ENCODE results near the gene WDR37. TPM values are rescaled to one million over a fixed set of nuclear protein-coding genes. Genes with fewer than 3 reads are reported as not detected.

Gene WDR37
- total RNA-seq, 2 experiments from 2014 or later, result 22.0 to 26.4 TPM

GRCh38 chr10:1171182-1171581 lies 115.0 kb downstream of the WDR37 start:
- CTCF ChIA-PET, result no interaction called here
- Mint-ChIP-seq H3K27ac (no peak overlapping the region), H3K36me3 (no peaks in the 10 kb centered on the region), H3K4me3 (no peak overlapping the region), H3K4me1 (no peaks in the 10 kb centered on the region), H3K27me3 (no peaks in the 10 kb centered on the region), H3K9me3 (ENCODE audit: low read depth) (no peaks in the 10 kb centered on the region)
- no peak for DNase-seq
- ATAC-seq, result no peak

GRCh38 chr10:1171586-1171985 lies 115.4 kb downstream of the WDR37 start:
- no peaks in the 10 kb centered on the region for H3K27me3 Mint-ChIP-seq
- H3K4me3 Mint-ChIP-seq, result no peak overlapping the region
- H3K9me3 Mint-ChIP-seq (ENCODE audit: low read depth), result no peaks in the 10 kb centered on the region
- H3K36me3 Mint-ChIP-seq, result no peaks in the 10 kb centered on the region
- DNase-seq, result no peak
- no peak overlapping the region for H3K27ac Mint-ChIP-seq
- CTCF ChIA-PET, result no interaction called here
- H3K4me1 Mint-ChIP-seq, result no peaks in the 10 kb centered on the region
- ATAC-seq, result no peak

DNA sequence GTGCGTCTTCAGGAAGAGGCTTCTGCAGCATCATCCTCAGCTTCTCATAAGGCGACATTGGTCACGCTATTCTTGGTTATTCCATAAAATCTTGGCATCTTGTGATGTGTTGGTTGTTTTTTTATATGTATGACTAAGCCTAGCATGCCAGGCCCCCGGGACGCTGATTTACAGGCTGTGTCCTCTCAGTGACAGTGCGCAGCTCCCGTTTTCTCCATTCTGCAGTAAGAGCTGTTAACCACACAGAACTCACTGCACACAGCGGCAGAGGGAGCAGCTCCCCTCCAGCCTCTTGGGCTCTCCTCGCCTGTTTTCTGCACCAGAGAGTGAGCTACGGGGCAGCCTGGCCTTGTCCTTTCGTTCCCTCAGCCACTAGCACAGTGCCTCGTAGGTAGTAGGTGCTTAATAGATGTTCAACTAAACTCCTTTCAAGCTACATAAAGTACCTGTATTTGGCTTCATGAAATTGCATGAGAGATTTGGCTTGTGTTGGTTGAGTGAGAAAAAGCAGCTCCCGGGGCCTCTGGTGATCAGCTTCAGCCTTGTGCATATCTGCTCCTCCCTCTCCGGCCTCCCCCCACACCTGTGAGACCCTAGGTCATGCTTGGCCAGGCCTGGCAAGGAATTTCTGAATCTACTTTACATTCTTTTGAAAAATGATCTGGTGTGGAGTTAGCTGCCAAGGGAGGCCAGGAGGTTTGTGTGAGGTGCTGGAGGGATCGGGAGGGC lies 116.2 kb downstream of the WDR37 start:
- no peak overlapping the region for H3K27ac Mint-ChIP-seq
- CTCF ChIA-PET, result no interaction called here
- H3K36me3 Mint-ChIP-seq, result no peaks in the 10 kb centered on the region
- no peaks in the 10 kb centered on the region for H3K4me1 Mint-ChIP-seq
- ATAC-seq, result no peak
- H3K27me3 Mint-ChIP-seq, result no peaks in the 10 kb centered on the region
- DNase-seq, result no peak
- no peak overlapping the region for H3K4me3 Mint-ChIP-seq
- no peaks in the 10 kb centered on the region for H3K9me3 Mint-ChIP-seq (ENCODE audit: low read depth)

- CTCF ChIA-PET, result no interaction called here
- H3K36me3 Mint-ChIP-seq, result no peaks in the 10 kb centered on the region
- no peak overlapping the region for H3K4me3 Mint-ChIP-seq
- DNase-seq (no peak), ATAC-seq (no peak)
- H3K9me3 Mint-ChIP-seq (ENCODE audit: low read depth), result no peaks in the 10 kb centered on the region
- H3K4me1 Mint-ChIP-seq, result no peaks in the 10 kb centered on the region
- H3K27ac Mint-ChIP-seq, result no peak overlapping the region
- peaks cover 3% of the 10 kb centered on the region for H3K27me3 Mint-ChIP-seq
Measured at GRCh38 chr10:1173091-1173490, 116.9 kb downstream of the WDR37 start.

DNA sequence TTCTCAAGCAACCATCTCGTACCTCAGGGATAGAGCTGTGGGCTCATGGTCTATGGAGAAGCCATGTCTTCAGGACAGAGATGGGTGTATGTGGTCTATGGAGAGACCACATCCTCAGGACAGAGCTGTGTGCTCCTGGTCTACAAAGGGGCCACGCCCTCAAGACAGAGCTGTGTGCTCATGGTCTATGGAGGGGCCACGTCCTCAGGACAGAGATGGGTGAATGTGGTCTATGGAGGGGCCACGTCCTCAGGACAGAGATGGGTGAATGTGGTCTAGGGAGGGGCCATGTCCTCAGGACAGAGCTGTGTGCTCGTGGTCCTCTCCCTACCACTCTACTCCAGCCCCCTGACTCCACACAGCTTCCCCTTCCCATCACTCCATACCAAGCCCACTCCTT lies 117.8 kb downstream of the WDR37 start:
- Mint-ChIP-seq H3K36me3 (no peaks in the 10 kb centered on the region), H3K27me3 (peaks cover 3% of the 10 kb centered on the region), H3K9me3 (ENCODE audit: low read depth) (no peaks in the 10 kb centered on the region), H3K4me1 (no peaks in the 10 kb centered on the region), H3K27ac (no peak overlapping the region), H3K4me3 (no peak overlapping the region)
- no peak for DNase-seq
- no peak for ATAC-seq
- CTCF ChIA-PET, result no interaction called here

- CTCF ChIA-PET, result no interaction called here
- no peak for ATAC-seq
- Mint-ChIP-seq H3K4me1 (no peaks in the 10 kb centered on the region), H3K4me3 (no peak overlapping the region), H3K27ac (no peak overlapping the region), H3K9me3 (ENCODE audit: low read depth) (no peaks in the 10 kb centered on the region), H3K36me3 (no peaks in the 10 kb centered on the region), H3K27me3 (peaks cover 3% of the 10 kb centered on the region)
- DNase-seq, result no peak
Measured at GRCh38 chr10:1175956-1176565, 119.9 kb downstream of the WDR37 start.

DNA sequence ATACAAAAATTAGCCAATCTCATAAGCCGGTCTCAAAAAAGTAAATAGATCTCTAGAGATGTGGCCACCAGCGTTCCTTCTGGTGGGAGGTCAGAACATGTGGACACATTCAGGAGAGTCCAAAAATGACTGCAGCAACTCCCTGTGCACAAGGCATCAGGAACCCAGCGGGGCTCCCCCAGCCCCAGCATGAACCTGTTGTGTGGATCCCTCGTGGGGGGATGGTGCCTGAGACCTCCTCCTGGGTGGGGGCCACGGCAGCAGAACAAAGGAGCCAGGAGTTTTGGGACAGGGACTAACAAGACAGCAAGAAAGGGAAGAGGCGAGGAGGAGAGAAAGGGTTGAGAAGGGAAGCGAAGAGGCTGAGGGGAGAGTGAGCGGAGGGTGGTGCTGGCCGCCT lies 121.8 kb downstream of the WDR37 start:
- no peak for DNase-seq
- Mint-ChIP-seq H3K27ac (no peak overlapping the region), H3K27me3 (peaks cover 9% of the 10 kb centered on the region), H3K36me3 (no peaks in the 10 kb centered on the region), H3K4me3 (no peak overlapping the region), H3K4me1 (no peaks in the 10 kb centered on the region), H3K9me3 (ENCODE audit: low read depth) (no peaks in the 10 kb centered on the region)
- CTCF ChIA-PET, result no interaction called here
- ATAC-seq, result no peak

GRCh38 chr10:1178506-1178905 lies 122.3 kb downstream of the WDR37 start:
- H3K4me3 Mint-ChIP-seq, result no peak overlapping the region
- DNase-seq, result no peak
- ATAC-seq, result no peak
- CTCF ChIA-PET, result no interaction called here
- H3K9me3 Mint-ChIP-seq (ENCODE audit: low read depth), result no peaks in the 10 kb centered on the region
- no peaks in the 10 kb centered on the region for H3K36me3 Mint-ChIP-seq
- H3K4me1 Mint-ChIP-seq, result no peaks in the 10 kb centered on the region
- no peak overlapping the region for H3K27ac Mint-ChIP-seq
- H3K27me3 Mint-ChIP-seq, result peaks cover 9% of the 10 kb centered on the region

DNA sequence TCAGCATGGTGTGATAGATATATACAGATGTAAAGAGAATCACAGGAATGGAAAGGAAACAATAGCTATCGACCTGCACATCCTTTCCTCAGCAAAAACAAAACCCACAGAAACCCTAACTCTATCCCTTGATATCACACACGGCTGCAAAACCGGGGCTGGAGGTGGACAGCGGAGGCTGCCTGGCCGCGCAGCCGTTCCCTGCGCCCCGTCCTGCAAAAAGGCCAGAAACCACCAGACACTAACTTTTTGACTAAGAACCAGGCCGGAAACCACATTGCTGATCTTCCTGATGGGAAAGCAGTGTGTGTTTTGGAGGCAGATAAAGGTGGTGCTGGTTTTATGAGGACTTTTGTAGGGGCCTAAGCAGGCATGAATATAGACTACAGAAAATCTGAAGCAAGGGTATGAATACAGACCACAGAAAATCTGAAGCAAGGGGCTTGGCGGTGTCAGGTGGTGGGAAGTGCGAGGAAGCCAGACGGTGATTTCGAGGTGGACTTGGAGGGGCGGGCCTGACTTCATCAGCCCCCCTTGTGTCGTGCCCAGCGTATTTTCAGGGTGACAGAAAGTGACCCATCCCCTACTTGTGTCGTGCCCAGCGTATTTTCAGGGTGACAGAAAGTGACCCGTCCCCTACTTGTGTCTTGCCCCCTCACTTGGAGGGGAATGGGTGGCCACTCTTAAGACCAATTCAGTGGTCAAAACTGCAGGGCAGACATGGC lies 123.3 kb downstream of the WDR37 start:
- CTCF ChIA-PET, result no interaction called here
- ATAC-seq (no peak), DNase-seq (no peak)
- Mint-ChIP-seq H3K4me1 (no peaks in the 10 kb centered on the region), H3K4me3 (no peak overlapping the region), H3K9me3 (ENCODE audit: low read depth) (no peaks in the 10 kb centered on the region), H3K27me3 (peaks cover 9% of the 10 kb centered on the region), H3K27ac (no peak overlapping the region), H3K36me3 (no peaks in the 10 kb centered on the region)

DNA sequence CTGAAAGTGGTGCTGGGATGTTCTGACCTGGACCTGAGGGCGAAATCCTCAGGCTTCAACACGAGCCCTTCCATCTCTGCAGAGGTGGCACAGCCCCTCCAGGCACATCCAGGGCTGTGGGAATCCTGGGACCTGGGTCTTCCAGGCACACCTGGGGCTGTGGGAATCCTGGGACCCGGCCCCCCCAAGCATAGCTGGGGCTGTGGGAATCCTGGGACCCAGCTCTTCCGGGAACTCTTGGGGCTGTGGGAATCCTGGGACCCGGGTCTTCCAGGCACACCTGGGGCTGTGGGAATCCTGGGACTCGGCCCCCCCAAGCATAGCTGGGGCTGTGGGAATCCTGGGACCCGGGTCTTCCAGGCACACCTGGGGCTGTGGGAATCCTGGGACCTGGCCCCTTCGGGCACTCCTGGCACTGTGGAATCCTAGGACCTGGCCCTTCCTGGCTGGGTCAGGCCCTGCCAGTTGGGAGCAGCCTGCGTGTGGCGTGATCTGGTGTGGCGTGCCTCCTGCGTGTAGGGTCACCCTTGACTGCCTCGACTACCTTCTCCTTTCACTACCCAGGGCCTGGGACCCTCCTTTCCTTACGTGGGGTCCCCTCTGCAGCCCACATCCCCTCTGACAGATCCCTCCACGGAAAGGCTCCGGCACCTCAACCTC lies 124.0 kb downstream of the WDR37 start:
- peaks cover 9% of the 10 kb centered on the region for H3K27me3 Mint-ChIP-seq
- H3K27ac Mint-ChIP-seq, result no peak overlapping the region
- no peaks in the 10 kb centered on the region for H3K9me3 Mint-ChIP-seq (ENCODE audit: low read depth)
- H3K36me3 Mint-ChIP-seq, result no peaks in the 10 kb centered on the region
- CTCF ChIA-PET, result no interaction called here
- H3K4me3 Mint-ChIP-seq, result no peak overlapping the region
- no peak for ATAC-seq
- no peaks in the 10 kb centered on the region for H3K4me1 Mint-ChIP-seq
- DNase-seq, result no peak

DNA sequence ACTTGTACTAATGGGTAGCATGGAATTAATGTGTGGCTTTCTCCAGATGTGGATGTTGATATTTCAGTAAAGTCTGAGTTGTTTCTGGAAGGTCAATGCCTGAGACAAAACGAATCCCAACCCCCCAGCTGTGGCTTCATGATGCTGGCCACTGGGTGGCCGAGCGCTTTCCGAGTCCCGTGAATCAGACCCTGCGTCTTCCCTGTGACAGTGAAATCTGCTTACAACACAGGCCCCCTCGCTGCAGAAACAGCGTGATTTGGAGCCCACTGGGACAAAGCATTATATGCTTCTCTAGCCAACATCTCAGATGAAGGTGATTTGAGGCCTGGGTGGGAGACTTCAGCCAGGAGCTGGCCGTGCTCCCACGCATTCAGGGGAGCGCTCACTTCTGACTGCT lies 124.7 kb downstream of the WDR37 start:
- CTCF ChIA-PET, result no interaction called here
- DNase-seq, result no peak
- H3K27ac Mint-ChIP-seq, result no peak overlapping the region
- no peaks in the 10 kb centered on the region for H3K4me1 Mint-ChIP-seq
- H3K4me3 Mint-ChIP-seq, result no peak overlapping the region
- peaks cover 9% of the 10 kb centered on the region for H3K27me3 Mint-ChIP-seq
- ATAC-seq, result no peak
- H3K36me3 Mint-ChIP-seq, result no peaks in the 10 kb centered on the region
- H3K9me3 Mint-ChIP-seq (ENCODE audit: low read depth), result no peaks in the 10 kb centered on the region
